Cardiac fibroblast (primary cell): Measurements from ENCODE around the gene DNAJC5.

ENCODE experiments used
- DNase-seq, 2 donors: peaks; one replicate each; pipeline versions ENCODE4 v3.0.0 to v3.0.0-alpha.2; 2010; ENCODE audit warnings: low read depth in 2 of 2
- H3K4me3 ChIP-seq, 2 donors: replicated peaks in 1 of 2; 1 replicate in 1 of 2; 2 replicates in 1 of 2; pipeline ENCODE4 v1.5.1; 2011; ENCODE audit warnings: low read depth in 2 of 2, low read length in 2 of 2, mild to moderate bottlenecking in 2 of 2, moderate library complexity in 1 of 2
- CTCF ChIP-seq: IDR thresholded peaks from one replicate; pipeline ENCODE4 v1.5.1; 2011; ENCODE audit warnings: low read depth, mild to moderate bottlenecking, low read length, inconsistent platforms

The DNAJC5 gene

GRCh38 chr20:63978319-63979228, 83.6 kb downstream of the DNAJC5 start:
- peak overlapping the region; percentile 42 to 51 for H3K4me3 ChIP-seq
- DNase-seq, result peak; percentile 32 to 44
- TF ChIP-seq CTCF, result no peak

- peak overlapping the region; percentile 42 to 51 for H3K4me3 ChIP-seq
- DNase-seq, result no peak
- TF ChIP-seq CTCF, result no peak
These were observed 84.3 kb downstream of the DNAJC5 start for GRCh38 chr20:63979229-63979556.

GRCh38 chr20:63979557-63980316, 84.8 kb downstream of the DNAJC5 start, which contains the start of gene SAMD10:
SAMD10 (minus strand) TSS chr20:63979642; CDS start chr20:63979467, 175 bp downstream.
- DNase-seq, result peak; percentile 15 to 40
- peak within 1 kb of the TSS; percentile 42 to 51 for H3K4me3 ChIP-seq
- TF ChIP-seq CTCF, result no peak

GRCh38 chr20:63980317-63980805, 85.4 kb downstream of the DNAJC5 start:
- DNase-seq, result no peak
- no peak for TF ChIP-seq CTCF
- peak overlapping the region; percentile 66 to 83 for H3K4me3 ChIP-seq

- DNase-seq, result peak; percentile 96 to 97
- TF ChIP-seq CTCF, result peak; percentile 92
- peak within 1 kb of the TSS; percentile 66 to 83 for H3K4me3 ChIP-seq
These were observed 86.1 kb downstream of the DNAJC5 start, which contains the start of gene PRPF6 for GRCh38 chr20:63980806-63981728. PRPF6 (plus strand) TSS chr20:63981132; CDS start chr20:63981246, 114 bp downstream.

- TF ChIP-seq CTCF, result no peak
- H3K4me3 ChIP-seq, result no peak overlapping the region
- no peak for DNase-seq
These were observed 88.0 kb downstream of the DNAJC5 start for GRCh38 chr20:63982937-63983336.
